G401 (cell line): ENCODE measurements around the gene GRB10. TPM values are rescaled to one million over a fixed set of nuclear protein-coding genes. Genes with fewer than 3 reads are reported as not detected.

ENCODE experiments used
- DNase-seq: peaks from one replicate; pipeline ENCODE4 v3.0.0-alpha.2; 2015; ENCODE audit warnings: low spot score
- in situ Hi-C: cut with HindIII; loops from 2 replicates; pipeline ENCODE4 v1.10.0; 2016; ENCODE audit warnings: low sequenced_read_pairs, mixed read lengths
- total RNA-seq: library from RNA; depleted of rRNA; stranded (reverse); fragments of >200 nt; shearing (Covaris generic); gene quantifications from 2 replicates; pipeline ENCODE4 v1.2.3, GENCODE V29; 2014

GRB10 gene
- total RNA-seq, 1 experiment from 2014 or later, result not detected

GRCh38 chr7:50805447-50806125 lies 22.9 kb upstream of the GRB10 start:
- no peak for DNase-seq
- in situ Hi-C loops, result no loop called here

- in situ Hi-C loops, result no loop called here
- no peak for DNase-seq
These were observed 21.0 kb upstream of the GRB10 start for GRCh38 chr7:50803359-50804337.

- DNase-seq, result no peak
- in situ Hi-C loops, result no loop called here
These were observed 19.2 kb upstream of the GRB10 start for GRCh38 chr7:50801907-50802306.

GRCh38 chr7:50799873-50800272 lies 17.2 kb upstream of the GRB10 start:
- no peak for DNase-seq
- in situ Hi-C loops, result no loop called here

- no peak for DNase-seq
- in situ Hi-C loops, result no loop called here
These were observed 15.4 kb upstream of the GRB10 start for GRCh38 chr7:50798126-50798525.

- no peak for DNase-seq
- in situ Hi-C loops, result no loop called here
These were observed 13.1 kb upstream of the GRB10 start for GRCh38 chr7:50795831-50796230.

GRCh38 chr7:50795253-50795652 lies 12.6 kb upstream of the GRB10 start:
- in situ Hi-C loops, result no loop called here

GRCh38 chr7:50793947-50794570 lies 11.4 kb upstream of the GRB10 start:
- in situ Hi-C loops, result no loop called here
- DNase-seq, result no peak

More at GRCh38 chr7:50795253-50795652, 12.6 kb upstream of the GRB10 start:
- no peak for DNase-seq

GRCh38 chr7:50793120-50793946 lies 10.6 kb upstream of the GRB10 start:
- in situ Hi-C loops, result no loop called here
- no peak for DNase-seq

GRCh38 chr7:50792342-50793119 lies 9.8 kb upstream of the GRB10 start:
- DNase-seq, result no peak
- in situ Hi-C loops, result no loop called here

- in situ Hi-C loops, result no loop called here
These were observed 9.2 kb upstream of the GRB10 start for GRCh38 chr7:50791938-50792341.

GRCh38 chr7:50791363-50791937 lies 8.8 kb upstream of the GRB10 start:
- in situ Hi-C loops, result no loop called here
- no peak for DNase-seq

More at GRCh38 chr7:50791938-50792341, 9.2 kb upstream of the GRB10 start:
- DNase-seq, result no peak

GRCh38 chr7:50790381-50790780 lies 7.7 kb upstream of the GRB10 start:
- in situ Hi-C loops, result no loop called here
- DNase-seq, result no peak

- no peak for DNase-seq
- in situ Hi-C loops, result no loop called here
These were observed 5.7 kb upstream of the GRB10 start for GRCh38 chr7:50788382-50788781.

- no peak for DNase-seq
- in situ Hi-C loops, result no loop called here
These were observed 5.1 kb upstream of the GRB10 start for GRCh38 chr7:50787825-50788224.

- DNase-seq, result no peak
- in situ Hi-C loops, result no loop called here
These were observed 2.6 kb upstream of the GRB10 start for GRCh38 chr7:50785346-50785745.

GRCh38 chr7:50783801-50784507 lies 1.3 kb upstream of the GRB10 start:
- no peak for DNase-seq
- in situ Hi-C loops, result no loop called here
